SK-N-SH (cell line): ENCODE data around the gene PRRT2. TPM values are rescaled to one million over a fixed set of nuclear protein-coding genes. Genes with fewer than 3 reads are reported as not detected.

Source experiments
- CTCF ChIA-PET: fragments of 300-600, 350-600 bp; formaldehyde crosslinking; extraction: SDS; loops from one replicate; lab custom pipeline; 2021; lab: Yijun Ruan, JAX
- POLR2A ChIA-PET: fragments of 350-600 bp; sonication (Branson Sonifier 250); formaldehyde crosslinking; extraction: SDS; loops from one replicate; lab custom pipeline; 2020; ENCODE audit warnings: antibody characterized with exemption, inconsistent platforms; lab: Yijun Ruan, JAX
- DNase-seq: peaks from one replicate; pipeline ENCODE4 v3.0.0; 2012
- H2AFZ ChIP-seq: fragments of 200-600 bp; sonication (generic); 2 replicates; pipeline ENCODE4 v1.8.1; 2016; ENCODE audit warnings: antibody characterized with exemption, mild to moderate bottlenecking, low read depth
- H3F3A ChIP-seq: fragments of 200-600 bp; sonication (generic); replicated peaks from 2 replicates; pipeline ENCODE3; 2016; ENCODE audit warnings: antibody characterized with exemption, mild to moderate bottlenecking; ENCODE audit not compliant: insufficient read depth
- H3K27ac ChIP-seq, 2 experiments: fragments of 200-500 bp in 1 of 2; fragments of 200-600 bp in 1 of 2; sonication (Bioruptor generic) in 1 of 2; sonication (generic), shearing (Covaris generic) in 1 of 2; 2 replicates each; pipeline versions ENCODE4 v1.5.1 to v1.6.1; 2014 to 2016; ENCODE audit warnings: low read depth in 2 of 2, inconsistent platforms in 1 of 2, low read length in 1 of 2, mild to moderate bottlenecking in 1 of 2, mixed read lengths in 1 of 2
- H3K27me3 ChIP-seq: fragments of 200-600 bp; sonication (generic), shearing (Covaris generic); 2 replicates; pipeline ENCODE4 v1.6.1; 2016; ENCODE audit warnings: mixed run types; ENCODE audit not compliant: insufficient read depth
- H3K36me3 ChIP-seq, 2 experiments: fragments of 200-500 bp in 1 of 2; fragments of 200-600 bp in 1 of 2; sonication (Bioruptor generic) in 1 of 2; sonication (generic) in 1 of 2; replicated peaks in 1 of 2; 2 replicates each; pipeline versions ENCODE3 to v1.5.1; 2014 to 2016; ENCODE audit warnings: low read length in 1 of 2, mild to moderate bottlenecking in 1 of 2; ENCODE audit not compliant: insufficient read depth in 2 of 2, control insufficient read depth in 1 of 2
- H3K4me1 ChIP-seq, 2 experiments: fragments of 200-500 bp in 1 of 2; fragments of 200-600 bp in 1 of 2; sonication (Bioruptor generic) in 1 of 2; sonication (generic), shearing (Covaris generic) in 1 of 2; 2 replicates each; pipeline versions ENCODE4 v1.5.1 to v1.6.1; 2014 to 2016; ENCODE audit warnings: low read depth in 1 of 2, low read length in 1 of 2, mixed run types in 1 of 2; ENCODE audit not compliant: insufficient read depth in 2 of 2, control insufficient read depth in 1 of 2
- H3K4me2 ChIP-seq: fragments of 200-600 bp; sonication (generic), shearing (Covaris generic); 2 replicates; pipeline ENCODE4 v1.6.1; 2017; ENCODE audit warnings: mixed run types
- H3K4me3 ChIP-seq, 2 experiments: fragments of 200-500 bp in 1 of 2; fragments of 200-600 bp in 1 of 2; sonication (Bioruptor generic) in 1 of 2; sonication (generic), shearing (Covaris generic) in 1 of 2; 2 replicates each; pipeline versions ENCODE4 v1.5.1 to v1.8.1; 2014 to 2016; ENCODE audit warnings: low read depth in 2 of 2, inconsistent platforms in 1 of 2, low read length in 1 of 2, mild to moderate bottlenecking in 1 of 2, mixed read lengths in 1 of 2, moderate library complexity in 1 of 2
- H3K79me2 ChIP-seq: fragments of 200-600 bp; sonication (generic); 2 replicates; pipeline ENCODE4 v1.8.1; 2017; ENCODE audit warnings: mild to moderate bottlenecking; ENCODE audit not compliant: insufficient read depth
- H3K9ac ChIP-seq: fragments of 200-600 bp; sonication (generic); 2 replicates; pipeline ENCODE4 v1.6.1; 2017; ENCODE audit warnings: mixed run types
- H3K9me2 ChIP-seq: fragments of 200-600 bp; sonication (generic); 2 replicates; pipeline ENCODE4 v1.6.1; 2017; ENCODE audit warnings: mixed run types
- H3K9me3 ChIP-seq: fragments of 200-600 bp; sonication (generic); 2 replicates; pipeline ENCODE4 v1.6.1; 2017; ENCODE audit warnings: mixed run types, mild to moderate bottlenecking, moderate library complexity
- H4K20me1 ChIP-seq: fragments of 200-600 bp; sonication (generic); 2 replicates; pipeline ENCODE4 v1.6.1; 2017; ENCODE audit warnings: mild to moderate bottlenecking, mixed run types; ENCODE audit not compliant: insufficient read depth
- CHD2 ChIP-seq: fragments of 150-350 bp; IDR thresholded peaks from 2 replicates; pipeline ENCODE4 v1.6.1; 2018; ENCODE audit warnings: low read length; ENCODE audit not compliant: partially characterized antibody
- ELF1 ChIP-seq: IDR thresholded peaks from 2 replicates; pipeline ENCODE4 v1.4.0; 2012
- EP300 ChIP-seq, 2 experiments: IDR thresholded peaks; 2 replicates each; pipeline versions ENCODE4 v1.4.0 to v1.6.1; 2012; ENCODE audit warnings: borderline replicate concordance in 1 of 2, low read depth in 1 of 2, low read length in 1 of 2
- FOSL2 ChIP-seq: IDR thresholded peaks from 2 replicates; pipeline ENCODE4 v1.4.0; 2012; ENCODE audit warnings: low read depth, mild to moderate bottlenecking, moderate library complexity, borderline replicate concordance
- GABPA ChIP-seq: IDR thresholded peaks from 2 replicates; pipeline ENCODE4 v1.4.0; 2012; ENCODE audit warnings: low read depth, mild to moderate bottlenecking
- GATA2 ChIP-seq: sonication (generic); formaldehyde crosslinking; IDR thresholded peaks from 2 replicates; pipeline ENCODE4 v1.5.0; 2020; ENCODE audit warnings: mild to moderate bottlenecking, missing genetic modification reagents
- JUND ChIP-seq: IDR thresholded peaks from 2 replicates; pipeline ENCODE4 v1.4.0; 2012
- NFIC ChIP-seq: IDR thresholded peaks from 2 replicates; pipeline ENCODE4 v1.4.0; 2012; ENCODE audit warnings: borderline replicate concordance
- POLR2AphosphoS5 ChIP-seq: IDR thresholded peaks from 2 replicates; pipeline ENCODE4 v1.6.1; 2012; ENCODE audit warnings: low read depth, low read length
- RCOR1 ChIP-seq: fragments of 150-350 bp; IDR thresholded peaks from 2 replicates; pipeline ENCODE4 v1.6.1; 2017; ENCODE audit warnings: antibody characterized with exemption, low read length
- RFX5 ChIP-seq: IDR thresholded peaks from 2 replicates; pipeline ENCODE4 v1.6.1; 2012; ENCODE audit warnings: mild to moderate bottlenecking, improper control_type of control experiment, low read length
- SIN3A ChIP-seq: IDR thresholded peaks from 2 replicates; pipeline ENCODE4 v1.6.1; 2012; ENCODE audit warnings: low read depth, mild to moderate bottlenecking, low read length, moderate library complexity, borderline replicate concordance
- TAF1 ChIP-seq: IDR thresholded peaks from 2 replicates; pipeline ENCODE4 v1.6.1; 2012; ENCODE audit warnings: low read depth, mild to moderate bottlenecking, low read length, moderate library complexity, borderline replicate concordance
- YY1 ChIP-seq: IDR thresholded peaks from 2 replicates; pipeline ENCODE4 v1.4.0; 2012; ENCODE audit warnings: low read depth, mild to moderate bottlenecking
- WGBS: methylation state at CpG from one replicate; pipeline ENCODE4 v1.1.6; 2017; ENCODE audit warnings: low lambda C conversion rate; 5-methylcytosine and 5-hydroxymethylcytosine counted together
- polyA plus RNA-seq, 3 experiments: library from polyadenylated mRNA; depleted of rRNA; stranded (reverse); fragments of >200 nt; gene quantifications; 2 replicates each; pipeline ENCODE4 v1.2.3, GENCODE V29; 2012
- TF ChIP-seq, protein P1 (sequence below): fragments of 150-350 bp; IDR thresholded peaks from 2 replicates; pipeline ENCODE4 v1.6.1; 2016; ENCODE audit warnings: mild to moderate bottlenecking, low read depth, low read length
- TF ChIP-seq, protein P2 (sequence below): IDR thresholded peaks from 2 replicates; pipeline ENCODE4 v1.4.0; 2012; ENCODE audit warnings: low read depth
- TF ChIP-seq, protein P3 (sequence below): fragments of 200-600 bp; sonication (generic); IDR thresholded peaks from 2 replicates; pipeline ENCODE4 v1.6.1; 2017; ENCODE audit warnings: antibody characterized with exemption, mild to moderate bottlenecking, moderate library complexity
- TF ChIP-seq, protein P4 (sequence below): IDR thresholded peaks from 2 replicates; pipeline ENCODE4; 2012
- TF ChIP-seq, protein P5 (sequence below): IDR thresholded peaks from 2 replicates; pipeline ENCODE4 v1.6.1; 2012; ENCODE audit warnings: mild to moderate bottlenecking, low read depth, low read length, moderate library complexity

Gene PRRT2
- polyA plus RNA-seq, 1 of the 3 experiments (the other 2 are of a cell fraction): 28.1 TPM

DNA sequence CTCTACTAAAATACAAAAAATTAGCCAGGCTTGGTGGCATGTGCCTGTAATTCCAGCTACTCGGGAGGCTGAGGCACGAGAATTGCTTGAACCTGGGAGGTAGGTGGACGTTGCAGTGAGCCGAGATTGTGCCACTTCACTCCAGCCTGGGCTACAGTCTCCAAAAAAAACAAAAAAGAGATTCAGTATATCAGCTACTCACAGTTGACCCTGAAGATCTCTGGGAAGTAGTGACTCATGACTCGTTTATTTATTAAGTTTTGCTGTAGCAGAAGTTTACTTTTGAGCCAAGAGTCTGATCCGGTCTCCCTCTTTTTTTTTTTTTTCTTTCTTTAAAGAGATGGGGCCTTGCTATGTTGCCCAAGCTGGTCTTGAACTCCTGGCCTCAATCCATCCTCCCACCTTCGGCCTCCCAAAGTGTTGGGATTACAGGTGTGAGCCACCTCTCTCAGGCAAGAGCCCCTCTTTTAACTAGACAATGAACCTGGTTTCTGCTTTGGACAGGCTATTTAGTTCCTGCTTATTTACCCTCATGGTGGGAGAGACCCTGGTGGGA lies 12.7 kb downstream of the PRRT2 start (continued):
- TF ChIP-seq GATA2 (CRISPR knock-in tag): no peak
- peak; percentile 85 for TF ChIP-seq FOSL2
- no peak for TF ChIP-seq TAF1
- TF ChIP-seq, protein P1, sequence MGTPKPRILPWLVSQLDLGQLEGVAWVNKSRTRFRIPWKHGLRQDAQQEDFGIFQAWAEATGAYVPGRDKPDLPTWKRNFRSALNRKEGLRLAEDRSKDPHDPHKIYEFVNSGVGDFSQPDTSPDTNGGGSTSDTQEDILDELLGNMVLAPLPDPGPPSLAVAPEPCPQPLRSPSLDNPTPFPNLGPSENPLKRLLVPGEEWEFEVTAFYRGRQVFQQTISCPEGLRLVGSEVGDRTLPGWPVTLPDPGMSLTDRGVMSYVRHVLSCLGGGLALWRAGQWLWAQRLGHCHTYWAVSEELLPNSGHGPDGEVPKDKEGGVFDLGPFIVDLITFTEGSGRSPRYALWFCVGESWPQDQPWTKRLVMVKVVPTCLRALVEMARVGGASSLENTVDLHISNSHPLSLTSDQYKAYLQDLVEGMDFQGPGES: no peak
- TF ChIP-seq, protein P2, sequence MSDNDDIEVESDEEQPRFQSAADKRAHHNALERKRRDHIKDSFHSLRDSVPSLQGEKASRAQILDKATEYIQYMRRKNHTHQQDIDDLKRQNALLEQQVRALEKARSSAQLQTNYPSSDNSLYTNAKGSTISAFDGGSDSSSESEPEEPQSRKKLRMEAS: peak; percentile 18; the same call in 1 of the 2 replicates
- TF ChIP-seq, protein P3, sequence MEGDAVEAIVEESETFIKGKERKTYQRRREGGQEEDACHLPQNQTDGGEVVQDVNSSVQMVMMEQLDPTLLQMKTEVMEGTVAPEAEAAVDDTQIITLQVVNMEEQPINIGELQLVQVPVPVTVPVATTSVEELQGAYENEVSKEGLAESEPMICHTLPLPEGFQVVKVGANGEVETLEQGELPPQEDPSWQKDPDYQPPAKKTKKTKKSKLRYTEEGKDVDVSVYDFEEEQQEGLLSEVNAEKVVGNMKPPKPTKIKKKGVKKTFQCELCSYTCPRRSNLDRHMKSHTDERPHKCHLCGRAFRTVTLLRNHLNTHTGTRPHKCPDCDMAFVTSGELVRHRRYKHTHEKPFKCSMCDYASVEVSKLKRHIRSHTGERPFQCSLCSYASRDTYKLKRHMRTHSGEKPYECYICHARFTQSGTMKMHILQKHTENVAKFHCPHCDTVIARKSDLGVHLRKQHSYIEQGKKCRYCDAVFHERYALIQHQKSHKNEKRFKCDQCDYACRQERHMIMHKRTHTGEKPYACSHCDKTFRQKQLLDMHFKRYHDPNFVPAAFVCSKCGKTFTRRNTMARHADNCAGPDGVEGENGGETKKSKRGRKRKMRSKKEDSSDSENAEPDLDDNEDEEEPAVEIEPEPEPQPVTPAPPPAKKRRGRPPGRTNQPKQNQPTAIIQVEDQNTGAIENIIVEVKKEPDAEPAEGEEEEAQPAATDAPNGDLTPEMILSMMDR: no peak
- no peak for TF ChIP-seq GABPA
- no peak for TF ChIP-seq CHD2
- TF ChIP-seq RFX5: no peak
- no peak for TF ChIP-seq SIN3A
- TF ChIP-seq YY1: no peak
- TF ChIP-seq JUND: peak; percentile 74
- peak; percentile 48; the same call in 1 of the 2 replicates for TF ChIP-seq NFIC
- no peak for TF ChIP-seq ELF1
- TF ChIP-seq, all 33 proteins: peak for 8

DNA sequence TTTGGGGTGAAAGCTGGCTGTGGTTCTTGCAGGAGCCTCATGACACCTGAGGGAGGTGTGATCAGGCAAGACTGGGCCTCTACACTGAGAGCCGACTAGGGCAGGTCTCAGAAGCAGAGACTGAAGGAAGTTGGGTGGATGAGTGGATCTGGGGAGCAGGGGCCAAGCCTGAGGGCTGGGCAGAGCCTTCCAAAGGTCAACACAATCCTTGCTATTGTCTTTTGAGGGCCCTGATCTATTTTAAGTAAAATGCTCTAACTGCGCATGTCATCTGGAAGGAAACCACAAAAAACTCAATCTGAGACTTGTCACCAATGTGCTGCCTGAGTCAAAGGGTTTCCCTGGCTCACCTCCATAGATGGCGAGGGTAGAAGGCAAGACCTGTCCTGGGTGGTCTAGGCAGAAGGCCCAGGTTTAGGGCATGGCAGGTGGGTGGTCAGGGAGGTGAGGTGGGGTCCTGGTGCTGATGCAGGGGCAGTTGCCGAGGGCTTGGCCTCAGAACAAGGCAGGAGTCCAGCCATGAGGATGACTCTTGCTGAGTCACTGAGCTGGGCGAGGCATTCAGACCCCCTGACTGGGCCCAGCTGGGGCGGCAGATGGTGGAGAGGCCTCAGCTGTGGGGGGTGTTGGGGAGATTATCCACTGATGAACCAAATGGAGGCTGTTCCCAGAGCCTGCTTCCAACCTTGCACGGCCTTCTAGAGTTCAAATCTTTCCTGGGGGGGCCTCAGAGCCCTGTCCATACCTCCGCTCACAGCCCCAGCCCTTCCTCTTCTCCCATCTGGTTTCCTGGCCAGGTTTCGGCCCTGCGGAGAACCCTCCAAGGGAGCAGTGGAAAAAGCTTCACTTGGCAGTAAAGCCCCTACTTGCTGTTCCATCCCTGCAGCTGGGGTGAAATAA lies 13.4 kb downstream of the PRRT2 start:
- Histone ChIP-seq H2AFZ (no peak overlapping the region), H3K4me1 (peaks cover 22 to 37% of the 10 kb centered on the region in 2 experiments; a peak in 3 of 4 replicates), H3K4me3 (peak overlapping the region in 1 of 2 experiments; percentile 47; a peak in 2 of 4 replicates), H3K9me3 (no peaks in the 10 kb centered on the region), H3K79me2 (peaks cover 88% of the 10 kb centered on the region), H3K9ac (peak overlapping the region; percentile 78), H3K4me2 (peak overlapping the region; percentile 90), H3K9me2 (no peaks in the 10 kb centered on the region), H3F3A (peaks cover 47% of the 10 kb centered on the region), H3K27ac (peak overlapping the region; percentile 54 to 97; a peak in 3 of 4 replicates), H3K36me3 (peaks cover 0 to 8% of the 10 kb centered on the region in 2 experiments), H4K20me1 (no peaks in the 10 kb centered on the region), H3K27me3 (no peaks in the 10 kb centered on the region)
- POLR2A ChIA-PET: interaction anchor here (0.9 kb wide), 1 partner anchor 9 kb away, joined by 3 read pairs; no protein-coding TSS in a partner anchor
- no peak for DNase-seq
- CTCF ChIA-PET: interaction anchor here (1.1 to 14.0 kb wide), 5 partner anchors 8 to 36 kb away, joined by 3 to 129 read pairs (median 6); partner anchors contain the start of gene PAGR1
- WGBS: 22% methylated on average over 10 of the region's 10 CpGs
- TF ChIP-seq EP300 (IDR thresholded peaks at IDR 0.05; ENCODE audit: borderline replicate concordance in 1 of 2, low read depth in 1 of 2, low read length in 1 of 2) (peak in 1 of 2 experiments; percentile 79; a peak in 1 of 4 replicates), TAF1 (no peak), JUND (peak; percentile 82), YY1 (peak; percentile 35; the same call in 1 of the 2 replicates), RCOR1 (no peak), POLR2AphosphoS5 (peak; percentile 5)
- TF ChIP-seq, protein P4, sequence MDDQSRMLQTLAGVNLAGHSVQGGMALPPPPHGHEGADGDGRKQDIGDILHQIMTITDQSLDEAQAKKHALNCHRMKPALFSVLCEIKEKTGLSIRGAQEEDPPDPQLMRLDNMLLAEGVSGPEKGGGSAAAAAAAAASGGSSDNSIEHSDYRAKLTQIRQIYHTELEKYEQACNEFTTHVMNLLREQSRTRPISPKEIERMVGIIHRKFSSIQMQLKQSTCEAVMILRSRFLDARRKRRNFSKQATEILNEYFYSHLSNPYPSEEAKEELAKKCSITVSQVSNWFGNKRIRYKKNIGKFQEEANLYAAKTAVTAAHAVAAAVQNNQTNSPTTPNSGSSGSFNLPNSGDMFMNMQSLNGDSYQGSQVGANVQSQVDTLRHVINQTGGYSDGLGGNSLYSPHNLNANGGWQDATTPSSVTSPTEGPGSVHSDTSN: peak; percentile 72
- TF ChIP-seq, protein P5, sequence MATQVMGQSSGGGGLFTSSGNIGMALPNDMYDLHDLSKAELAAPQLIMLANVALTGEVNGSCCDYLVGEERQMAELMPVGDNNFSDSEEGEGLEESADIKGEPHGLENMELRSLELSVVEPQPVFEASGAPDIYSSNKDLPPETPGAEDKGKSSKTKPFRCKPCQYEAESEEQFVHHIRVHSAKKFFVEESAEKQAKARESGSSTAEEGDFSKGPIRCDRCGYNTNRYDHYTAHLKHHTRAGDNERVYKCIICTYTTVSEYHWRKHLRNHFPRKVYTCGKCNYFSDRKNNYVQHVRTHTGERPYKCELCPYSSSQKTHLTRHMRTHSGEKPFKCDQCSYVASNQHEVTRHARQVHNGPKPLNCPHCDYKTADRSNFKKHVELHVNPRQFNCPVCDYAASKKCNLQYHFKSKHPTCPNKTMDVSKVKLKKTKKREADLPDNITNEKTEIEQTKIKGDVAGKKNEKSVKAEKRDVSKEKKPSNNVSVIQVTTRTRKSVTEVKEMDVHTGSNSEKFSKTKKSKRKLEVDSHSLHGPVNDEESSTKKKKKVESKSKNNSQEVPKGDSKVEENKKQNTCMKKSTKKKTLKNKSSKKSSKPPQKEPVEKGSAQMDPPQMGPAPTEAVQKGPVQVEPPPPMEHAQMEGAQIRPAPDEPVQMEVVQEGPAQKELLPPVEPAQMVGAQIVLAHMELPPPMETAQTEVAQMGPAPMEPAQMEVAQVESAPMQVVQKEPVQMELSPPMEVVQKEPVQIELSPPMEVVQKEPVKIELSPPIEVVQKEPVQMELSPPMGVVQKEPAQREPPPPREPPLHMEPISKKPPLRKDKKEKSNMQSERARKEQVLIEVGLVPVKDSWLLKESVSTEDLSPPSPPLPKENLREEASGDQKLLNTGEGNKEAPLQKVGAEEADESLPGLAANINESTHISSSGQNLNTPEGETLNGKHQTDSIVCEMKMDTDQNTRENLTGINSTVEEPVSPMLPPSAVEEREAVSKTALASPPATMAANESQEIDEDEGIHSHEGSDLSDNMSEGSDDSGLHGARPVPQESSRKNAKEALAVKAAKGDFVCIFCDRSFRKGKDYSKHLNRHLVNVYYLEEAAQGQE: no peak
